ENCODE measurements around the gene LRP3.
A peak's percentile ranks its signal among the peaks of the same experiment; 100 is the strongest.
"Not testable (repeated sequence)": the region's sequence is repeated elsewhere in the genome, so short reads cannot be mapped to it uniquely, and the experiment has no call there.

The LRP3 gene

DNA sequence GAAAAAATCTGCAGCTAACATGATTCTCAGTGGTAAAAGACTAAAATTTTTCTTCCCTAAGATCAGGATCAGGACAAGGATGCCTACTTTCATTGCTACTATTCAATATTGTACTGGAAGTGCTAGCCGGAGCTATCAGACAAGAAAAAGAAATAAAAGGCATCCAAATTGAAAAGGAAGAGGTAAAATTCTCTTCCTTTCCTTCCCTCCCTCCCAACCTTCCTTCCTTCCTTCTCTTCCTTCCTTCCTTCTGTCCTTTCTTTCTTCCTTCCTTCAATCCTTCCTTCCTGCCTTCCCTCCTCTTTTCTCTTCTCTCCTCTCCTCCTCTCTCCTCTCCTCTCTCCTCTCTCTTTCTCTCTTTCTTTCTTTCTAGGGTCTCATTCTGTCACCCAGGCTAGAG, 26.7 kb upstream of the LRP3 start:
- DNase-seq (ENCODE audit: low spot score): no peak
- no peak overlapping the region for H3K27ac Mint-ChIP-seq
- peaks cover 3% of the 10 kb centered on the region for H3K4me1 Mint-ChIP-seq (ENCODE audit: low read depth)
- no peak overlapping the region for H3K4me3 Mint-ChIP-seq
- H3K27me3 Mint-ChIP-seq (ENCODE audit: low read depth): no peaks in the 10 kb centered on the region
- peaks cover 19% of the 10 kb centered on the region for H3K9me3 Mint-ChIP-seq
- H3K36me3 Mint-ChIP-seq (ENCODE audit: low read depth): peaks cover 10% of the 10 kb centered on the region

DNA sequence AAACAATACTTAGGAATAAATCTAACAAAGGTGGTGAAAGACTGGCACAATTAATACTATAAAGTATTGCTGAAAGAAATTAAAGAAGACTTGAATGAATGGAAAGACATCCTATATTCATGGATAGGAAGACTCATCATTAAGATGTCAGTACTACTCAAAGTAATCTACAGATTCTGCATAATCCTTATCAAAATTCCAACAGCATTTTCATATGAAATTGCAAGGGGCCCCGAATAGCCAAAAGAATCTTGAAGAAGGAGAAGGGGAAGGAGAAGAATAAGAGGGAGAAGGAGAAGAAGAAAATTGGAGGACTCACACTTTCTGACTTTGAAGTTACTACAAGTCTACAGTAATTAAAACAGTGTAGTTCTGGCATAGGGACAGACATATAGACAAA, 25.6 kb upstream of the LRP3 start:
- peaks cover 11% of the 10 kb centered on the region for H3K36me3 Mint-ChIP-seq (ENCODE audit: low read depth)
- H3K4me3 Mint-ChIP-seq: no peak overlapping the region
- H3K27me3 Mint-ChIP-seq (ENCODE audit: low read depth): no peaks in the 10 kb centered on the region
- H3K4me1 Mint-ChIP-seq (ENCODE audit: low read depth): peaks cover 4% of the 10 kb centered on the region
- no peak overlapping the region for H3K27ac Mint-ChIP-seq
- no peak for DNase-seq (ENCODE audit: low spot score)
- peaks cover 19% of the 10 kb centered on the region for H3K9me3 Mint-ChIP-seq

DNA sequence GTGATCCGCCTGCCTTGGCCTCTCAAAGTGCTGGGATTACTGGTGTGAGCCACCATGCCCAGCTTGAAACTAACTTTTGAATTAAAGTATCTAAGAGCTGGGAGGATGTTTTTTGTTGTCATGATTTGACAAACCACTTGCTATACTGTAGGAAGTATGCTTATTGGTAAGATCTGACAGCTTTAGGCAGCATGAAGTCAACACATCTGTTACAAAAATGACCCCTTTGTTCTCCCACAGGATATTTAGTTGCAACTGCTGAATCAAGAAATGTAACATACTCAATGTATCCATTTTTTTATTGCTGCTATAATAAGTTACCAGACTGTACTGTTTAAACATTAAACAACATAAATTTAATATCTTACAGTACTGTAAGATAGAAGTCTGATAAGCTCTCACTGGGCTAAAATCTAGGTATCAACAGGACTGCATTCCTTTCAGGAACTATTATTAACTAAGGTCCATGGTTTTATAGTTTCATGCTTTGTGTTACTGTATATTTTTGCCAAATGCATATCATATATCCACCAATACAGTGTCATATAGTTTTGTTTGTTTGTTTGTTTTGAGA, 22.8 kb upstream of the LRP3 start:
- no peak for DNase-seq (ENCODE audit: low spot score)
- H3K36me3 Mint-ChIP-seq (ENCODE audit: low read depth): peaks cover 15% of the 10 kb centered on the region
- H3K27ac Mint-ChIP-seq: no peak overlapping the region
- peaks cover 16% of the 10 kb centered on the region for H3K4me1 Mint-ChIP-seq (ENCODE audit: low read depth)
- H3K27me3 Mint-ChIP-seq (ENCODE audit: low read depth): no peaks in the 10 kb centered on the region
- no peak overlapping the region for H3K4me3 Mint-ChIP-seq
- peaks cover 19% of the 10 kb centered on the region for H3K9me3 Mint-ChIP-seq

DNA sequence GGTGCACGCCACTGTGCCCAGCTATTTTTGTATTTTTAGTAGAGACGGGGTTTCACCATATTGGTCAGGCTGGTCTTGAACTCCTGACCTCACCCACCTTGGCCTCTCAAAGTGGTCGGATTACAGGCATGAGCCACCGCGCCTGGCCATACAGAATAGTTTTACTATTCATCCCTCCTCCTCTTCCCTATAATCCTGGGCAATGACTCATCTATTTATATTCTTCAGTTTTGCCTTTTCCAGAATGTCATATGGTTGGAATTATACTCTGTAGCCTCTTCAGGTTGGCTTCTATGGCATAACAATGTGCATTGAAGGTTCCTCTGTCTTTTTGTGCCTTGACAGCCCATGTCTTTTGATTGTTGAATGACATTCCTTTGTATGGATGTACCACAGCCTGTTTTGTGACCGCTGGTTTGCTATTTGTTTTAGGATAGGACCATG, 22.2 kb upstream of the LRP3 start:
- H3K9me3 Mint-ChIP-seq: peaks cover 19% of the 10 kb centered on the region
- peaks cover 15% of the 10 kb centered on the region for H3K36me3 Mint-ChIP-seq (ENCODE audit: low read depth)
- peaks cover 3% of the 10 kb centered on the region for H3K27me3 Mint-ChIP-seq (ENCODE audit: low read depth)
- no peak overlapping the region for H3K27ac Mint-ChIP-seq
- no peak overlapping the region for H3K4me3 Mint-ChIP-seq
- no peak for DNase-seq (ENCODE audit: low spot score)
- peaks cover 19% of the 10 kb centered on the region for H3K4me1 Mint-ChIP-seq (ENCODE audit: low read depth)

DNA sequence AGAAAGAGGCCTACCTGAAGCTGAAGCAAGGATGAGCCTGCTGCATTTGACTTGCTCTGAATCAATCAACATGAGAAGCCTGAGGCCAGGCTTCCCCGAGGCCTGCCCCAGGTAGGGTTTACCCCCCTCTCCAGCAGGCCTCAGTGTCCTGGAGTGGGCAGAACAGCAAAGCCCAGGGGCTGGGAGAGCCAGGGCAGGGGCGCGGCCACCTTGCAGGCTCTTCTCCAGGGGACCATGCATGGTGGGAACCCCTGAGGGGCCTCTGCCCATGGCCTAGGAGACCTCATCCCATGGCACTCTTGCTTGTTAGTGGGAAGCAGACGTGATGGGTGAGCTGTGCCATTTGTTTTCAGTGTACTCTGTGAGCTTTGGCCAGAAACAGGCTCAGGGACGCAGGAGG, 19.9 kb upstream of the LRP3 start:
- no peak for DNase-seq (ENCODE audit: low spot score)
- Mint-ChIP-seq H3K4me1 (ENCODE audit: low read depth) (peaks cover 25% of the 10 kb centered on the region), H3K27ac (no peak overlapping the region), H3K4me3 (no peak overlapping the region), H3K9me3 (peaks cover 2% of the 10 kb centered on the region), H3K27me3 (ENCODE audit: low read depth) (peaks cover 9% of the 10 kb centered on the region), H3K36me3 (ENCODE audit: low read depth) (peaks cover 7% of the 10 kb centered on the region)

DNA sequence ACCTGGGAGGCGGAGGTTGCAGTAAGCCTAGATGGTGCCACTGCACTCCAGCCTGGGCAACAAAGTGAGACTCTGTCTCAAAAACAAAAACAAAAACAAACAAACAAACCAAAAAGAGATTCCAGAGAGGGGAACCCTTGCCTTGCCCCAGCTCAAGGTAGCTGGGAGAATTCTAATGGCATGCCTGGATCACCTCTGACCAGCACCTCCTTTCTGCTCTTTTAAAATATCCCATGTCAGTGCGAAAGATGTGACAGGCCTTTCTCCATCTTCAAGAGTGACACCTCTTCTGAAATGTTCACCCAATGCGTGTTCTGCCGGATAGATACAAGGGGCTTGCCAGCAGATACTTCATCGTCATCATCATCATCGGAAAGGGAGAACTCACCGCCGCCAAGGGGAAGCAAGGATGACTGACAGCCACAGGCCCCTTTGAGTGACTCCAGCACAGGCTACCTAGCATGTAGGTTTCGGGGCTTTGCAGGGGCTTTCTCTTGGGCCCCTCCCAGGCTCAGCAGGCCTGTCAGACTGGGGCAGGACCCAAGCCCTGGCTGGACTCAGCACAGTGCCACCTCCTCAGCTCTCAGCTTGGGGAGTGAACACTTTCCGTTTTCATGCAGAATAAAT, 18.9 kb upstream of the LRP3 start:
- H3K36me3 Mint-ChIP-seq (ENCODE audit: low read depth): peaks cover 6% of the 10 kb centered on the region

DNA sequence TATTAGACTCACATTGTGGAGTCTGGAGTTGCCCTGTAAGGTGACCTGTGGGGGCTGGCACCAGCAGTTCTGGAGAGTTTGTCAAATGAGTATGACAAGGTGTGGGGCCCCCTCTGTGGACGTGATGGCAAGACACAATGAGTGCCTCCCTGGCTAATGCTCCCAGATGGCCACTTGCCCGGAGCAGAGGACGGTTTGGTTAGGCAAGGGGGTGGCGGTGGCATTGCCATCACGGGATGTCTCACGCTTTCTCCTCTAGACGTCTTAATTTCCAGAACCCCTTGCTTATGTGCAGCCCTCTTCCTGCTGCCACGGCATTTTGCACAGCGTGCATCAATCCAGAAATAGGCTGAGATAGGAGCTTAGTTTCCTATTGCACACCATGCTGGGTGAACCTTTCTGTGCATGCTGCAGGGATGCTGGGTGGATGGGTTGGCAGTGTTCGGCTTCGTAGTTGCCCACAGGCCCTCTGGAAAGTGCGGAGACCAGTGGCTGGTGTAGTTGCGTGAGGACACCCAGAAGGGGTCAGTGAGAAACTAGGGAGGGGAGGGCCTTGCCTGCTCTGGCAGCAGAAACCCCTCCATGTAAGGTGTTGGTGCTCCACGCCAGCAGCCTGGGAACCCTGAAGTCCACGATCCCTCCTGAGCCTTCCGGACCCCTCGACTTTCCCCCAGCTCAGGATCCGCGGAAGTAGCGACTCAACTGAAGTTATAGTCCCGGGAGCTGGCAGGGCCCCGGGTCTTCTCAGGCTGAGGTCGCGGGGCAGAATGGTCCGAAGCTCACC, 18.1 kb upstream of the LRP3 start:
- peak overlapping the region; percentile 93 for H3K27ac Mint-ChIP-seq
- H3K4me1 Mint-ChIP-seq (ENCODE audit: low read depth): peaks cover 28% of the 10 kb centered on the region
- no peaks in the 10 kb centered on the region for H3K9me3 Mint-ChIP-seq
- H3K27me3 Mint-ChIP-seq (ENCODE audit: low read depth): peaks cover 12% of the 10 kb centered on the region
- DNase-seq (ENCODE audit: low spot score): no peak
- peaks cover 6% of the 10 kb centered on the region for H3K36me3 Mint-ChIP-seq (ENCODE audit: low read depth)
- peak overlapping the region; percentile 95 for H3K4me3 Mint-ChIP-seq

More for the DNA sequence above, 18.9 kb upstream of the LRP3 start:
- H3K4me3 Mint-ChIP-seq: peak overlapping the region; percentile 95
- peaks cover 28% of the 10 kb centered on the region for H3K4me1 Mint-ChIP-seq (ENCODE audit: low read depth)
- H3K27me3 Mint-ChIP-seq (ENCODE audit: low read depth): peaks cover 12% of the 10 kb centered on the region
- DNase-seq (ENCODE audit: low spot score): no peak
- peak overlapping the region; percentile 41 for H3K27ac Mint-ChIP-seq
- H3K9me3 Mint-ChIP-seq: no peaks in the 10 kb centered on the region

DNA sequence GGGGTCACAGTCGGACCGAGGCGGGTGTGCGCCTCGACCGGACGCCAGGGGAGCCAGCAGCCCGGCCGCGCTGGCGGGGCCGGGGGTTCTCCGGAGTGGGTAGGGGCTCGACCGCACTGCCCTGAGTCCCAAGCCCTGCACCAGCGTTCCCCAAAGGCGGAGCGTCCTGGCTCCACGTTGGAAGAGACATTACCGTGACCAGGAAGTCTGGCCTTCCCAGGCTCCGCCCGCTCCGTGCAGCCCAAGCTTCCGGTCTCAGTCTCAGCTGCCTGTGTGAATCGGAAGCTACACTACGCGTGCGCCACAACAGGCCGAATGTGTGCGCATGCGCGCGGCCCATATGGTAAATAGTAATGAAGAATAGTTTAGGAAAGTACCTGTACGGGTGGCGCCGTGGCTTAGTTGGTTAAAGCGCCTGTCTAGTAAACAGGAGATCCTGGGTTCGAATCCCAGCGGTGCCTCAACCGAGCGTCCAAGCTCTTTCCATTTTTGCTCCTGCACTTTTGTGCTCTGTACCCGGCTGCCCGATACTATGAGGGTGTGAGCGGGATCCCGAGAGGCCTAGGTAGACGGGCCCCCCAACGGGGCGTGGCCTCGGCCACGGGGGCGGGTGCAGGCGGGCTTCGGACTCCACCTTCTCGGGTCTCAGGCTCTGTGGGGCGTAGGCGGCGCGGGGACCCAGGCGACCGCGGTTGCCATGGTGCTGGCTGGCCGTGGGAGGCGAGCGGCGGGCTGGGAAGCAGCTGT, 17.3 kb upstream of the LRP3 start:
- Mint-ChIP-seq H3K27ac (peak overlapping the region; percentile 93), H3K4me1 (ENCODE audit: low read depth) (peaks cover 28% of the 10 kb centered on the region), H3K4me3 (peak overlapping the region; percentile 95), H3K27me3 (ENCODE audit: low read depth) (peaks cover 12% of the 10 kb centered on the region), H3K36me3 (ENCODE audit: low read depth) (peaks cover 6% of the 10 kb centered on the region), H3K9me3 (no peaks in the 10 kb centered on the region)
- DNase-seq (ENCODE audit: low spot score): peak; percentile 98

DNA sequence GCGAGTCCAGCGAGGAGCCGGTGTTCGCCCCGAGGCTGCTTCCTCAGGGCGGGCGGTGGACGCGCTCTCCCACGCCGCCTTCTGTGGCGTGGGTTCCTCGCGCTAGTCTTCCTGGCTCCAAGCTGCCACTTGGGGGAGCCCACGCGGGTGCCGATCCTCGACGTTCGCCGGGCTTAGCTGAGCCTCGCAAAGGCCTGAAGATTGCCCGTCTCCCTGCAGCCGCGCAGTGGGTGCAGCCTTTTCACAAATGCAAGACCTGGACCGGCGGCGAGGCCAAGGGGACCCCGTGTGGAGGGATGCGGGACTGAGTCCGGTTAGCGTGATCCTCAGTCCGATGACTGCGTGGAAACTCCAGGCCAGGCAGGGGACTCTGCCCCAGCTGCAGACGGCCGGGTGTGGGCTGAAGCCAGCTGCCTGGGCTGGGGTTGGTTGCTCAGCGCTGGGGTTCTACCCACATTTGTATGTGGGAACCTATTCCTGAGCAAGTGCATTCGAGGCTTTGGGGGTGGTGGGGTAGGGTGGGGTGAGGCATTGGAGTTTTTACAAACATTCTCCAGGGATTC, 16.6 kb upstream of the LRP3 start:
- peaks cover 24% of the 10 kb centered on the region for H3K4me1 Mint-ChIP-seq (ENCODE audit: low read depth)
- H3K27me3 Mint-ChIP-seq (ENCODE audit: low read depth): peaks cover 12% of the 10 kb centered on the region
- DNase-seq (ENCODE audit: low spot score): no peak
- peak overlapping the region; percentile 77 for H3K27ac Mint-ChIP-seq
- H3K9me3 Mint-ChIP-seq: no peaks in the 10 kb centered on the region
- peaks cover 4% of the 10 kb centered on the region for H3K36me3 Mint-ChIP-seq (ENCODE audit: low read depth)
- peak overlapping the region; percentile 95 for H3K4me3 Mint-ChIP-seq

DNA sequence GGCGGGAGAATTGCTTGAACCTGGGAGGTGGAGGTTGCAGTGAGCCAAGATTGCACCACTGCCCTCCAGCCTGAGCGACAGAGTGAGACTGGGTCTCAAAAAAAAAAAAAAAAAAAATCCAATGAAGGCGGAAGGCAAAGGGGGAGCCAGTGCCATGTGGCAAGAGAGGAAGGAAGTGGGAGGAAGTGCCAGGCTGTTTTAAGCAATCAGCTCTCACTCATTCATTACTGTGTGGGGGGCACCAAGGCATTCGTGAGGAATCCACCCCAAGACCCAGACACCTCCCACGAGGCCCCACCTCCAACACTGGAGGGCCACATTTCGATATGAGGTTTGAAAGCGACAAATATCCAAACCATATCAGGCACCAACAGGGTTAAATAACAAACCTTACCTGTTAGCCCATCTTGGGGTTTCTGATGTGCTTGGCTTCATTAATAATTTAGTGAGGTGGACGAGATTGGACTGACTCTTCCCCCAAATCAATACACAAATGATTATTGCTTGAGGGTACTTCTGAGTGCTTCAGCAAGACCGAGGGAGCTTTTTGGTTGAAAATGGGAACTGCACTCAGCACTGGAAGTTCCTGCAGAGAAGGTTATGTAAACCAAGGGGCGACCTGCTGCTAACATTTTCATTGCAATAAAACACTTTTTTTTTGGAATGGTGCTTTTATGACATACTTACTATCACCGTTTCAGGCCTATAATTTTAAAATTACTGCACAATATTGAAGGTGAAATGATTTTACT, 7.5 kb upstream of the LRP3 start:
- H3K27ac Mint-ChIP-seq: no peak overlapping the region
- no peak for DNase-seq (ENCODE audit: low spot score)
- H3K27me3 Mint-ChIP-seq (ENCODE audit: low read depth): peaks cover 14% of the 10 kb centered on the region
- H3K4me1 Mint-ChIP-seq (ENCODE audit: low read depth): peaks cover 3% of the 10 kb centered on the region
- H3K36me3 Mint-ChIP-seq (ENCODE audit: low read depth): no peaks in the 10 kb centered on the region
- no peaks in the 10 kb centered on the region for H3K9me3 Mint-ChIP-seq
- H3K4me3 Mint-ChIP-seq: no peak overlapping the region

DNA sequence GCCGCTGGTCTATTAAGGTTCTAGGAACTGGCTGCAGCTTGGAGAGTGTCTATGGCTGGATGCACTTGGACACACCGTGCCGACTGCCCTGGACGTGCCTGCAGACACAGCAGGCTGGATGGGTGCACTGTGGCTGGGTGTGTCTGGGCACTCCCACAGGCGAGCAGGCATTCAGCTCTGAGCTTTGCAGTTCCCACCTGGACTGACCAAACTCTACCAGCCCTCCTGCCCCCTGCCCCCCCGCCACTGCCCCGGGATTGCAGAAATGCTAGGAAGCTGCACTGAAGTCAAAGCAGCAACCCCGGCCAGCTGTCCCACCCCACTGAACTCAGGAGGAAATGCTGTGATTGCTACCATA, 7.0 kb upstream of the LRP3 start:
- no peaks in the 10 kb centered on the region for H3K36me3 Mint-ChIP-seq (ENCODE audit: low read depth)
- H3K27ac Mint-ChIP-seq: no peak overlapping the region
- H3K4me1 Mint-ChIP-seq (ENCODE audit: low read depth): peaks cover 3% of the 10 kb centered on the region
- DNase-seq (ENCODE audit: low spot score): no peak
- no peak overlapping the region for H3K4me3 Mint-ChIP-seq
- peaks cover 20% of the 10 kb centered on the region for H3K27me3 Mint-ChIP-seq (ENCODE audit: low read depth)
- H3K9me3 Mint-ChIP-seq: no peaks in the 10 kb centered on the region

DNA sequence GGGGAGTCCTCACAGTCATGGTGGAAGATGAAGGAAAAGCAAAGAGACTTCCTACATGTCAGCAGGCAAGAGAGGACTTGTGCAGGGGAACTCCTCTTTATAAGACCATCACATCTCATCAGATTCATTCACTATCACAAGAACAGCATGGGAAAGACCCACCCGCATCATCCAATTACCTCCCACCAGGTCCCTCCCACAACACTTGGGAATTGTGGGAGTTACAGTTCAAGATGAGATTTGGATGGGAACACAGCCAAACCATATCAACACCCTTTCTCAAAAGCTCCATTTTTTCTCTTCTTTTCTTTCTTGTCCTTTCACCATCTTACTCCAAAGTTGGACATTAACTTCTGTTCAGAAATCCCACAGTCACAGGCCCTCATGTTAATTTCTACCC, 4.7 kb upstream of the LRP3 start:
- H3K27ac Mint-ChIP-seq: no peak overlapping the region
- H3K27me3 Mint-ChIP-seq (ENCODE audit: low read depth): peaks cover 37% of the 10 kb centered on the region
- peaks cover 3% of the 10 kb centered on the region for H3K4me1 Mint-ChIP-seq (ENCODE audit: low read depth)
- DNase-seq (ENCODE audit: low spot score): no peak
- H3K9me3 Mint-ChIP-seq: no peaks in the 10 kb centered on the region
- no peaks in the 10 kb centered on the region for H3K36me3 Mint-ChIP-seq (ENCODE audit: low read depth)
- no peak overlapping the region for H3K4me3 Mint-ChIP-seq

DNA sequence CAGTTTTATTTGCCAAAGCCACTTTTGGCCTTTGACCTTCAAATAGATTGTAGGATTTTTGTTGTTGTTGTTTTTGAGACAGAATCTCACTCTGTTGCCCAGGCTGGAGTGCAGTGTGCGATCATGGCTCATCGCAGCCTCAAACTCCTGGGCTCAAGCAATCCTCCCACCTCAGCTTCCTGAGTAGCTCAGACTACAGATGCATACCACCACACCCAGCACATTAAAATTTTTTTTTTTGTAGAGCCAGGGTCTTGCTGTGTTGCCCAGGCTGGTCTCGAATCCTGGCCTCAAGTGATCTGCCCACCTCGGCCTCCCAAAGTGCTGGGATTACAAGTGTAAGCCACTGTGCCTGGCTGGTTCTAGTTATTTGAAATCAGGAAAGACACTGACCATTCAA, 3.0 kb upstream of the LRP3 start:
- not testable (repeated sequence) for H3K9me3 Mint-ChIP-seq; DNase-seq (ENCODE audit: low spot score); H3K36me3 Mint-ChIP-seq (ENCODE audit: low read depth); H3K27ac Mint-ChIP-seq; H3K4me1 Mint-ChIP-seq (ENCODE audit: low read depth); H3K4me3 Mint-ChIP-seq
- H3K27me3 Mint-ChIP-seq (ENCODE audit: low read depth): peaks cover 46% of the 10 kb centered on the region
